Sigmoid colon (tissue), 7 donors: ENCODE data around the gene NACAD. TPM values are rescaled to one million over a fixed set of nuclear protein-coding genes. Genes with fewer than 3 reads are reported as not detected.

Experiments used
- DNase-seq: peaks from one replicate; pipeline ENCODE4 v3.0.0-alpha.2; 2019
- H3K27ac ChIP-seq, 4 donors: fragments of 200-600 bp; sonication (generic); one replicate each; pipeline ENCODE4 v1.5.1; 2016 to 2019; ENCODE audit warnings: mild to moderate bottlenecking in 1 of 4
- H3K27me3 ChIP-seq, 3 donors: fragments of 200-600 bp; sonication (generic); one replicate each; pipeline ENCODE4 v1.5.1; 2019; ENCODE audit warnings: mild to moderate bottlenecking in 1 of 3
- H3K36me3 ChIP-seq, 4 donors: fragments of 200-600 bp; sonication (generic); one replicate each; pipeline ENCODE4 v1.5.1; 2016 to 2019
- H3K4me1 ChIP-seq, 4 donors: fragments of 200-600 bp; sonication (generic); one replicate each; pipeline ENCODE4 v1.5.1; 2017 to 2019
- H3K4me3 ChIP-seq, 4 donors: fragments of 200-600 bp; sonication (generic); one replicate each; pipeline ENCODE4 v1.5.1; 2017 to 2019; ENCODE audit warnings: mild to moderate bottlenecking in 2 of 4, moderate library complexity in 1 of 4
- H3K9me3 ChIP-seq, 4 donors: fragments of 200-600 bp in 3 of 4; sonication (generic) in 3 of 4; one replicate each; pipeline versions ENCODE4 v1.5.1 to v1.6.1; 2013 to 2019
- EP300 ChIP-seq, 4 donors: sonication (generic); formaldehyde crosslinking; IDR thresholded peaks; one replicate each; pipeline ENCODE4 v1.6.1; 2017; ENCODE audit warnings: antibody characterized with exemption in 4 of 4
- POLR2A ChIP-seq, 2 donors: fragments of 450-650 bp; IDR thresholded peaks; one replicate each; pipeline ENCODE4 v1.6.1; 2016; ENCODE audit warnings: antibody characterized with exemption in 2 of 2, mild to moderate bottlenecking in 2 of 2, moderate library complexity in 2 of 2
- POLR2AphosphoS5 ChIP-seq, 4 donors: sonication (generic); formaldehyde crosslinking; IDR thresholded peaks; one replicate each; pipeline ENCODE4 v1.6.1; 2017; ENCODE audit warnings: antibody characterized with exemption in 4 of 4
- WGBS, 2 donors: extraction: QIAGEN DNeasy Blood & Tissue Kit; methylation state at CpG; one replicate each; pipeline ENCODE4 v1.1.7; 2013; 5-methylcytosine and 5-hydroxymethylcytosine counted together
- intact Hi-C: fragments of 100-400 bp; cut with DNase I; formaldehyde crosslinking; loops from one replicate; pipeline ENCODE4 v1.15.1; 2023
- polyA plus RNA-seq, 3 donors: library from polyadenylated mRNA; stranded (reverse); fragments of 200-250 nt; gene quantifications; one replicate each; pipeline ENCODE4 v1.2.3, GENCODE V29; 2013
- total RNA-seq, 4 donors: library from RNA; depleted of rRNA; stranded (reverse); fragments of >200 nt; gene quantifications; one replicate each; pipeline ENCODE4 v1.1.0, GENCODE V29; 2016
- TF ChIP-seq, protein P1 (sequence below), 4 experiments: fragments of 450-650 bp in 3 of 4; fragments of 200-600 bp in 1 of 4; IDR thresholded peaks; one replicate each; pipeline ENCODE4 v1.5.1; 2016 to 2019; ENCODE audit warnings: antibody characterized with exemption in 4 of 4, mild to moderate bottlenecking in 3 of 4, moderate library complexity in 2 of 4
- donor health status: healthy with polysubstance abuse.
- donor health status: Bipolar disorder and iron deficiency.
- donor health status: healthy.

NACAD gene
- total and polyA plus RNA-seq, 7 donors: 0.23 to 8.9 (median 3.2) TPM

DNA sequence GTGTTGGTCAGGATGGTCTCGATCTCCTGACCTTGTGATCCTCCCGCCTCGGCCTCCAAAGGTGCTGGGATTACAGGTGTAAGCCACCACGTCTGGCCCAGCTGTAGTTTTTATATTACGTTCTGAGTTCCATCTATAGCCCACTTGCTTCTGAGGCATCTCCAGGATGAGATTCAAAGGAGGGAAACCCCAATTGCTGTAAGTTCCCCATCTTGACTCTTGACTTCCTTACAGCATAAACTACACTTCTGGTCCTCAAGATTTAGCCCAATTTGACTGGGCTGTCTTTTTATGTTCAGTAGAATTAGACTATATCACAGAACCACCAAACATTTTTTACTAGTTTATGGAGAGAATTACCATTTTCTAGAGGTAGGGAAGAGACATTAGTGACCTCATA lies 44.4 kb downstream of the NACAD start:
- no peak for DNase-seq
- H3K4me3 ChIP-seq: no peak overlapping the region
- no peaks in the 10 kb centered on the region for H3K27me3 ChIP-seq
- no peaks in the 10 kb centered on the region for H3K4me1 ChIP-seq
- H3K9me3 ChIP-seq: no peaks in the 10 kb centered on the region
- no peak overlapping the region for H3K27ac ChIP-seq
- intact Hi-C loops: no loop called here
- peaks cover 0 to 75% (median 9%) of the 10 kb centered on the region in 4 donors for H3K36me3 ChIP-seq
- TF ChIP-seq EP300 (IDR thresholded peaks at IDR 0.05): no peak
- TF ChIP-seq, protein P1, sequence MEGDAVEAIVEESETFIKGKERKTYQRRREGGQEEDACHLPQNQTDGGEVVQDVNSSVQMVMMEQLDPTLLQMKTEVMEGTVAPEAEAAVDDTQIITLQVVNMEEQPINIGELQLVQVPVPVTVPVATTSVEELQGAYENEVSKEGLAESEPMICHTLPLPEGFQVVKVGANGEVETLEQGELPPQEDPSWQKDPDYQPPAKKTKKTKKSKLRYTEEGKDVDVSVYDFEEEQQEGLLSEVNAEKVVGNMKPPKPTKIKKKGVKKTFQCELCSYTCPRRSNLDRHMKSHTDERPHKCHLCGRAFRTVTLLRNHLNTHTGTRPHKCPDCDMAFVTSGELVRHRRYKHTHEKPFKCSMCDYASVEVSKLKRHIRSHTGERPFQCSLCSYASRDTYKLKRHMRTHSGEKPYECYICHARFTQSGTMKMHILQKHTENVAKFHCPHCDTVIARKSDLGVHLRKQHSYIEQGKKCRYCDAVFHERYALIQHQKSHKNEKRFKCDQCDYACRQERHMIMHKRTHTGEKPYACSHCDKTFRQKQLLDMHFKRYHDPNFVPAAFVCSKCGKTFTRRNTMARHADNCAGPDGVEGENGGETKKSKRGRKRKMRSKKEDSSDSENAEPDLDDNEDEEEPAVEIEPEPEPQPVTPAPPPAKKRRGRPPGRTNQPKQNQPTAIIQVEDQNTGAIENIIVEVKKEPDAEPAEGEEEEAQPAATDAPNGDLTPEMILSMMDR (IDR thresholded peaks at IDR 0.05): no peak
- no peak for TF ChIP-seq POLR2AphosphoS5 (IDR thresholded peaks at IDR 0.05)
- no peak for TF ChIP-seq POLR2A (IDR thresholded peaks at IDR 0.05)
- WGBS, 2 donors: 75 to 76% methylated on average over 5 of the region's 5 CpGs

DNA sequence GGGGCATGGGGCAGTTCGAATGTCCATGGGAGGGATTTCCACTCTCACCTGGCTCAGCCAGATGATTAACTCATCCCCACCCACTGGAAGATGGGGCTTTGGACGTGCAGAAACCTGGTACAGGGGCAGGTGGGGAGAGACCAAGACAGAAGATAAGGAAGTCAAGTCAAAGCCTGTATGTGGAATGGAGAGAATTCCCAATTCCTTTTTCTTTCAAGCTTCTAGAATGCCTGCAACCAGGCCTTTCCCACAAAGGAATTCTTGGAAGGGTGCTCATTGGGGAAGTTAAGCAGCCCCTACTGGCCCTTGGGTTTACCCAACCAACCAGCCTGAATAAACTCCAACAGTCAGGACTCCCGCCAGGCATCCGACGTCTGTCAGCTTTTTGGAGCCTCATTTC lies 49.7 kb downstream of the NACAD start:
- 93 to 96% methylated on average over 5 of the region's 5 CpGs for WGBS, 2 donors
- TF ChIP-seq POLR2A (IDR thresholded peaks at IDR 0.05) (no peak), POLR2AphosphoS5 (IDR thresholded peaks at IDR 0.05) (no peak), EP300 (IDR thresholded peaks at IDR 0.05) (no peak)
- TF ChIP-seq, protein P1 (IDR thresholded peaks at IDR 0.05): no peak
- H3K27me3 ChIP-seq: no peaks in the 10 kb centered on the region
- no peak overlapping the region for H3K4me3 ChIP-seq
- no peak for DNase-seq
- H3K36me3 ChIP-seq: peaks cover 0 to 59% (median 10%) of the 10 kb centered on the region in 4 donors
- no peak overlapping the region for H3K27ac ChIP-seq
- intact Hi-C loops: no loop called here
- H3K9me3 ChIP-seq: no peaks in the 10 kb centered on the region
- no peaks in the 10 kb centered on the region for H3K4me1 ChIP-seq

DNA sequence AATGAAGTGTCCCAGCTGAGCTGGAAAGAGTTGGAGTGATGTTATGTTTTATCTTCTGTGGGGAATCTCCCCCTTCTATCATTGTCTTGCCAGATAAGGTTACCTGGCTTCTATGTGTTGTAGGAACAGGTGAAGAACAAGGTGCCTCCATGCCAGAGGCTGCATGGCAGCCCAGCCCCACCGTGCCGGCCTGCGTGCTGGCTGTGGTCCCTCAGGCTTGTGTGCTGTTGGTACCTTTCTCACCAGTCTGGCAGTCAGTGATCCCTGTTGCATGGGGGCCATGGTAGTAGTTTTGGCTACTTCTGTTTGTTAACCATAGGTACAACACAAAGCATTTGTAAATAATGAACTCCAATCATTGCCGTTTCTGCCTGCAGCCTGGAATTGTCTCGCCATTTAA lies 50.9 kb downstream of the NACAD start:
- no peak for TF ChIP-seq POLR2AphosphoS5 (IDR thresholded peaks at IDR 0.05)
- TF ChIP-seq EP300 (IDR thresholded peaks at IDR 0.05): no peak
- no peak for TF ChIP-seq POLR2A (IDR thresholded peaks at IDR 0.05)
- TF ChIP-seq, protein P1 (IDR thresholded peaks at IDR 0.05): no peak
- Histone ChIP-seq H3K27me3 (no peaks in the 10 kb centered on the region), H3K4me1 (no peaks in the 10 kb centered on the region), H3K27ac (no peak overlapping the region), H3K4me3 (no peak overlapping the region), H3K9me3 (no peaks in the 10 kb centered on the region), H3K36me3 (peaks cover 0 to 47% (median 10%) of the 10 kb centered on the region in 4 donors)
- intact Hi-C loops: no loop called here
- no peak for DNase-seq
- WGBS, 2 donors: 94 to 96% methylated on average over 5 of the region's 5 CpGs

DNA sequence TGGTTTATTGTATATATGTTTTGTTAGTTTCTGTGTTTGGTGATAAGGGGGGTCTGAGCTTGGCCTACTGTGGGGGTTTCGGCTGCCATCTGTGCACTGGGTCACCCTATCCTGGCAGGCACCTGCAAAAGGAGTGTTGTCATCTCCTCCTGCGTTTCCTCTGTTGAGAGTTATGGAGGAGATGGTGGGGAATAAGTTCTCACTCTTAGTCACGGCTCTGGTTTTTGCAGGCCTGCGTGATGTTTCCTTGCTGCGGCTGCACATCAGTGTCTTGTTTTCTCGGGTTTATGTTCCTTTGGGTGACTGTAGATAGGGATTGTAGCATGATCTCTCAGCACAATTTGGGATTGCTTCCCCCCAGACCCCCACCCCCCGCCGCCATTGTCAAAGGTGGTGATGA lies 52.0 kb downstream of the NACAD start:
- no peak for DNase-seq
- Histone ChIP-seq H3K4me3 (no peak overlapping the region), H3K9me3 (no peaks in the 10 kb centered on the region), H3K4me1 (no peaks in the 10 kb centered on the region), H3K27ac (no peak overlapping the region), H3K36me3 (peaks cover 0 to 38% (median 10%) of the 10 kb centered on the region in 4 donors), H3K27me3 (no peaks in the 10 kb centered on the region)
- intact Hi-C loops: no loop called here
- TF ChIP-seq POLR2AphosphoS5 (IDR thresholded peaks at IDR 0.05): no peak
- TF ChIP-seq, protein P1 (IDR thresholded peaks at IDR 0.05): no peak
- WGBS, 2 donors: 59 to 88% methylated on average over 8 of the region's 8 CpGs

- H3K9me3 ChIP-seq: no peaks in the 10 kb centered on the region
- peaks cover 0 to 33% (median 8%) of the 10 kb centered on the region in 4 donors for H3K36me3 ChIP-seq
- H3K4me3 ChIP-seq: no peak overlapping the region
- 24 to 44% methylated on average over 3 of the region's 3 CpGs for WGBS, 2 donors
- H3K4me1 ChIP-seq: no peaks in the 10 kb centered on the region
- intact Hi-C loops: no loop called here
- no peaks in the 10 kb centered on the region for H3K27me3 ChIP-seq
- no peak for DNase-seq
- TF ChIP-seq POLR2A (IDR thresholded peaks at IDR 0.05): no peak
- no peak for TF ChIP-seq POLR2AphosphoS5 (IDR thresholded peaks at IDR 0.05)
- TF ChIP-seq EP300 (IDR thresholded peaks at IDR 0.05): no peak
- TF ChIP-seq, protein P1 (IDR thresholded peaks at IDR 0.05): no peak
- H3K27ac ChIP-seq: no peak overlapping the region
Observed at GRCh38 chr7:45036317-45036716, 52.5 kb downstream of the NACAD start.
